Neural cell (in vitro differentiated cells): ENCODE measurements around the gene CYREN. TPM values are rescaled to one million over a fixed set of nuclear protein-coding genes. Genes with fewer than 3 reads are reported as not detected.

ENCODE experiments used
- H2AFZ ChIP-seq: fragments of 200-600, 300-800 bp; sonication (generic), shearing (Covaris generic); 2 replicates; pipeline ENCODE4 v1.6.0; 2014; ENCODE audit warnings: low read depth, mild to moderate bottlenecking, antibody characterized with exemption, low read length, moderate library complexity
- H3F3A ChIP-seq: fragments of 200-600 bp; shearing (Covaris generic); 2 replicates; pipeline ENCODE4 v1.6.1; 2016; ENCODE audit warnings: mild to moderate bottlenecking, moderate library complexity, mixed read lengths, antibody characterized with exemption, low read length; ENCODE audit not compliant: insufficient read depth, poor library complexity, severe bottlenecking
- H3K27ac ChIP-seq: fragments of 200-600, 300-800 bp; sonication (generic), shearing (Covaris generic); 2 replicates; pipeline ENCODE4 v1.5.1; 2014; ENCODE audit warnings: mild to moderate bottlenecking, low read length, moderate library complexity
- H3K27me3 ChIP-seq: fragments of 300-800, 200-600 bp; sonication (generic), shearing (Covaris generic); 2 replicates; pipeline ENCODE4 v1.6.0; 2014; ENCODE audit warnings: mild to moderate bottlenecking, low read depth, low read length, moderate library complexity; ENCODE audit not compliant: insufficient read depth
- H3K36me3 ChIP-seq: fragments of 300-800, 200-600 bp; sonication (generic), shearing (Covaris generic); 2 replicates; pipeline ENCODE4 v1.5.1; 2014; ENCODE audit warnings: mild to moderate bottlenecking, antibody characterized with exemption, low read length, moderate library complexity; ENCODE audit not compliant: insufficient read depth
- H3K4me2 ChIP-seq: fragments of 300-800, 200-600 bp; sonication (generic), shearing (Covaris generic); 2 replicates; pipeline ENCODE4 v1.6.0; 2014; ENCODE audit warnings: mild to moderate bottlenecking, low read length
- H3K4me3 ChIP-seq: fragments of 300-800, 200-600 bp; sonication (generic), shearing (Covaris generic); 2 replicates; pipeline ENCODE4 v1.5.1; 2014; ENCODE audit warnings: mild to moderate bottlenecking, low read length, moderate library complexity
- H3K79me2 ChIP-seq: fragments of 200-600 bp; shearing (Covaris generic); replicated peaks from 2 replicates; pipeline ENCODE4 v1.6.0; 2014; ENCODE audit warnings: mild to moderate bottlenecking, low read length, moderate library complexity; ENCODE audit not compliant: insufficient read depth
- H3K9ac ChIP-seq: fragments of 300-800, 200-600 bp; sonication (generic), shearing (Covaris generic); 2 replicates; pipeline ENCODE4 v1.6.1; 2016; ENCODE audit warnings: mild to moderate bottlenecking, low read length, mixed read lengths
- H3K9me2 ChIP-seq: fragments of 200-600 bp; shearing (Covaris generic); 2 replicates; pipeline ENCODE4 v1.6.1; 2016; ENCODE audit warnings: mild to moderate bottlenecking, low read length, mixed read lengths; ENCODE audit not compliant: insufficient read depth
- H3K9me3 ChIP-seq: fragments of 200-600, 300-800 bp; sonication (generic), shearing (Covaris generic); 2 replicates; pipeline ENCODE4 v1.6.1; 2016; ENCODE audit warnings: mild to moderate bottlenecking, mixed run types, low read length, moderate library complexity, mixed read lengths
- H4K20me1 ChIP-seq: fragments of 200-600 bp; shearing (Covaris generic); 2 replicates; pipeline ENCODE4 v1.6.1; 2016; ENCODE audit warnings: mild to moderate bottlenecking, mixed run types; ENCODE audit not compliant: insufficient read depth
- EP300 ChIP-seq: fragments of 450-650 bp; conservative IDR thresholded peaks from 2 replicates; pipeline ENCODE4 v1.6.1; 2014; ENCODE audit warnings: antibody characterized with exemption, mild to moderate bottlenecking, moderate library complexity; ENCODE audit not compliant: poor library complexity, severe bottlenecking
- EZH2 ChIP-seq: fragments of 200-600, 300-800 bp; shearing (Covaris generic), sonication (generic); IDR thresholded peaks from 2 replicates; pipeline ENCODE4 v1.6.1; 2014; ENCODE audit warnings: antibody characterized with exemption, low read length, borderline replicate concordance, mild to moderate bottlenecking; ENCODE audit not compliant: insufficient read depth, poor library complexity, severe bottlenecking
- MXI1 ChIP-seq: fragments of 450-650 bp; conservative IDR thresholded peaks from 2 replicates; pipeline ENCODE4 v1.6.1; 2014; ENCODE audit warnings: antibody characterized with exemption, mild to moderate bottlenecking; ENCODE audit not compliant: poor library complexity, severe bottlenecking
- POLR2AphosphoS5 ChIP-seq: IDR thresholded peaks from 2 replicates; pipeline ENCODE4 v1.6.1; 2012
- RAD21 ChIP-seq: fragments of 450-650 bp; conservative IDR thresholded peaks from 2 replicates; pipeline ENCODE4 v1.6.1; 2014; ENCODE audit warnings: antibody characterized with exemption, mild to moderate bottlenecking, moderate library complexity
- SMC3 ChIP-seq: fragments of 450-650 bp; conservative IDR thresholded peaks from 2 replicates; pipeline ENCODE4 v1.6.1; 2014; ENCODE audit warnings: antibody characterized with exemption, mild to moderate bottlenecking, moderate library complexity; ENCODE audit not compliant: poor library complexity
- TAF1 ChIP-seq: IDR thresholded peaks from 2 replicates; pipeline ENCODE4 v1.6.1; 2012; ENCODE audit warnings: low read depth
- polyA plus RNA-seq: library from polyadenylated mRNA; depleted of rRNA; stranded (reverse); fragments of >200 nt; gene quantifications from 2 replicates; pipeline ENCODE4 v1.2.3, GENCODE V29; 2014
- TF ChIP-seq, protein P1 (sequence below): IDR thresholded peaks from 2 replicates; pipeline ENCODE4 v1.6.1; 2012; ENCODE audit warnings: borderline replicate concordance
- TF ChIP-seq, protein P2 (sequence below): fragments of 450-650 bp; IDR thresholded peaks from 2 replicates; pipeline ENCODE4 v1.5.1; 2014; ENCODE audit warnings: antibody characterized with exemption, mild to moderate bottlenecking, moderate library complexity; ENCODE audit not compliant: poor library complexity, severe bottlenecking

CYREN gene
- polyA plus RNA-seq, 1 donor from 2014 or later = 6.7 TPM

- Histone ChIP-seq H3F3A (no peaks in the 10 kb centered on the region), H3K9me2 (no peaks in the 10 kb centered on the region), H3K9me3 (no peaks in the 10 kb centered on the region), H3K27me3 (no peaks in the 10 kb centered on the region), H3K27ac (no peak overlapping the region), H3K79me2 (no peaks in the 10 kb centered on the region), H4K20me1 (no peaks in the 10 kb centered on the region), H3K36me3 (no peaks in the 10 kb centered on the region), H2AFZ (no peak overlapping the region), H3K9ac (no peak overlapping the region), H3K4me3 (no peak overlapping the region), H3K4me2 (no peak overlapping the region)
- TF ChIP-seq, protein P1, sequence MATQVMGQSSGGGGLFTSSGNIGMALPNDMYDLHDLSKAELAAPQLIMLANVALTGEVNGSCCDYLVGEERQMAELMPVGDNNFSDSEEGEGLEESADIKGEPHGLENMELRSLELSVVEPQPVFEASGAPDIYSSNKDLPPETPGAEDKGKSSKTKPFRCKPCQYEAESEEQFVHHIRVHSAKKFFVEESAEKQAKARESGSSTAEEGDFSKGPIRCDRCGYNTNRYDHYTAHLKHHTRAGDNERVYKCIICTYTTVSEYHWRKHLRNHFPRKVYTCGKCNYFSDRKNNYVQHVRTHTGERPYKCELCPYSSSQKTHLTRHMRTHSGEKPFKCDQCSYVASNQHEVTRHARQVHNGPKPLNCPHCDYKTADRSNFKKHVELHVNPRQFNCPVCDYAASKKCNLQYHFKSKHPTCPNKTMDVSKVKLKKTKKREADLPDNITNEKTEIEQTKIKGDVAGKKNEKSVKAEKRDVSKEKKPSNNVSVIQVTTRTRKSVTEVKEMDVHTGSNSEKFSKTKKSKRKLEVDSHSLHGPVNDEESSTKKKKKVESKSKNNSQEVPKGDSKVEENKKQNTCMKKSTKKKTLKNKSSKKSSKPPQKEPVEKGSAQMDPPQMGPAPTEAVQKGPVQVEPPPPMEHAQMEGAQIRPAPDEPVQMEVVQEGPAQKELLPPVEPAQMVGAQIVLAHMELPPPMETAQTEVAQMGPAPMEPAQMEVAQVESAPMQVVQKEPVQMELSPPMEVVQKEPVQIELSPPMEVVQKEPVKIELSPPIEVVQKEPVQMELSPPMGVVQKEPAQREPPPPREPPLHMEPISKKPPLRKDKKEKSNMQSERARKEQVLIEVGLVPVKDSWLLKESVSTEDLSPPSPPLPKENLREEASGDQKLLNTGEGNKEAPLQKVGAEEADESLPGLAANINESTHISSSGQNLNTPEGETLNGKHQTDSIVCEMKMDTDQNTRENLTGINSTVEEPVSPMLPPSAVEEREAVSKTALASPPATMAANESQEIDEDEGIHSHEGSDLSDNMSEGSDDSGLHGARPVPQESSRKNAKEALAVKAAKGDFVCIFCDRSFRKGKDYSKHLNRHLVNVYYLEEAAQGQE = no peak
- no peak for TF ChIP-seq TAF1
- TF ChIP-seq, protein P2, sequence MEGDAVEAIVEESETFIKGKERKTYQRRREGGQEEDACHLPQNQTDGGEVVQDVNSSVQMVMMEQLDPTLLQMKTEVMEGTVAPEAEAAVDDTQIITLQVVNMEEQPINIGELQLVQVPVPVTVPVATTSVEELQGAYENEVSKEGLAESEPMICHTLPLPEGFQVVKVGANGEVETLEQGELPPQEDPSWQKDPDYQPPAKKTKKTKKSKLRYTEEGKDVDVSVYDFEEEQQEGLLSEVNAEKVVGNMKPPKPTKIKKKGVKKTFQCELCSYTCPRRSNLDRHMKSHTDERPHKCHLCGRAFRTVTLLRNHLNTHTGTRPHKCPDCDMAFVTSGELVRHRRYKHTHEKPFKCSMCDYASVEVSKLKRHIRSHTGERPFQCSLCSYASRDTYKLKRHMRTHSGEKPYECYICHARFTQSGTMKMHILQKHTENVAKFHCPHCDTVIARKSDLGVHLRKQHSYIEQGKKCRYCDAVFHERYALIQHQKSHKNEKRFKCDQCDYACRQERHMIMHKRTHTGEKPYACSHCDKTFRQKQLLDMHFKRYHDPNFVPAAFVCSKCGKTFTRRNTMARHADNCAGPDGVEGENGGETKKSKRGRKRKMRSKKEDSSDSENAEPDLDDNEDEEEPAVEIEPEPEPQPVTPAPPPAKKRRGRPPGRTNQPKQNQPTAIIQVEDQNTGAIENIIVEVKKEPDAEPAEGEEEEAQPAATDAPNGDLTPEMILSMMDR = no peak
- TF ChIP-seq EP300 = no peak
- no peak for TF ChIP-seq EZH2
- no peak for TF ChIP-seq RAD21
- TF ChIP-seq SMC3 = no peak
- TF ChIP-seq POLR2AphosphoS5 = no peak
- TF ChIP-seq MXI1 = no peak
Measured at GRCh38 chr7:135147341-135147898, 23.1 kb downstream of the CYREN start.

GRCh38 chr7:135143885-135144668 is 26.4 kb downstream of the CYREN start:
- TF ChIP-seq SMC3 = no peak
- TF ChIP-seq, protein P1 = no peak
- TF ChIP-seq TAF1 = no peak
- TF ChIP-seq EP300 = no peak
- TF ChIP-seq, protein P2 = no peak

More at GRCh38 chr7:135143885-135144668, 26.4 kb downstream of the CYREN start:
- H3K4me2 ChIP-seq = no peak overlapping the region
- H3K27me3 ChIP-seq = no peaks in the 10 kb centered on the region
- H2AFZ ChIP-seq = no peak overlapping the region
- no peaks in the 10 kb centered on the region for H3K9me2 ChIP-seq
- H3F3A ChIP-seq = no peaks in the 10 kb centered on the region
- no peaks in the 10 kb centered on the region for H3K9me3 ChIP-seq
- H3K36me3 ChIP-seq = no peaks in the 10 kb centered on the region
- H3K79me2 ChIP-seq = no peaks in the 10 kb centered on the region
- H3K4me3 ChIP-seq = no peak overlapping the region
- H3K9ac ChIP-seq = no peak overlapping the region
- H3K27ac ChIP-seq = no peak overlapping the region
- no peaks in the 10 kb centered on the region for H4K20me1 ChIP-seq
